ENCODE data around the gene VAV3. TPM values are rescaled to one million over a fixed set of nuclear protein-coding genes. Genes with fewer than 3 reads are reported as not detected.

Gene VAV3
- total RNA-seq, 1 experiment from 2014 or later: 0.57 TPM

- H3K36me3 Mint-ChIP-seq (ENCODE audit: insufficient read depth, unreplicated experiment): no peaks in the 10 kb centered on the region
- TF ChIP-seq CTCF (IDR thresholded peaks at IDR 0.05; ENCODE audit: insufficient read depth in 1 of 2, low read depth in 1 of 2, low read length in 1 of 2, severe bottlenecking in 1 of 2, unreplicated experiment in 1 of 2): no peak
- H3K4me1 ChIP-seq: peaks cover 15% of the 10 kb centered on the region
- no TSS peak for BruUV-seq (replicated peaks)
- POLR2A ChIA-PET: no interaction called here
- peaks cover 14% of the 10 kb centered on the region for H3K4me1 Mint-ChIP-seq (ENCODE audit: low read depth, unreplicated experiment)
- no peak for DNase-seq
- no peaks in the 10 kb centered on the region for H3K27me3 ChIP-seq (replicated peaks; ENCODE audit: control insufficient read depth, insufficient read depth, low read length)
- H3K9me3 ChIP-seq: no peaks in the 10 kb centered on the region
- H3K9me3 Mint-ChIP-seq (ENCODE audit: unreplicated experiment): no peaks in the 10 kb centered on the region
- no peaks in the 10 kb centered on the region for H3K27me3 Mint-ChIP-seq (ENCODE audit: insufficient read depth, unreplicated experiment)
- H3K4me3 Mint-ChIP-seq (ENCODE audit: unreplicated experiment): no peak overlapping the region
- intact Hi-C loops (cut with micrococcal nuclease; ENCODE audit: unreplicated experiment): no loop called here
- no peak overlapping the region for H3K27ac Mint-ChIP-seq (ENCODE audit: unreplicated experiment)
- CTCF ChIA-PET: no interaction called here
- H3K4me3 ChIP-seq (ENCODE audit: low read depth, low read length): no peak overlapping the region
- no peaks in the 10 kb centered on the region for H3K36me3 ChIP-seq (ENCODE audit: control insufficient read depth, insufficient read depth, low read length)
Measured at GRCh38 chr1:107600607-107601160, 364.3 kb downstream of the VAV3 start.

DNA sequence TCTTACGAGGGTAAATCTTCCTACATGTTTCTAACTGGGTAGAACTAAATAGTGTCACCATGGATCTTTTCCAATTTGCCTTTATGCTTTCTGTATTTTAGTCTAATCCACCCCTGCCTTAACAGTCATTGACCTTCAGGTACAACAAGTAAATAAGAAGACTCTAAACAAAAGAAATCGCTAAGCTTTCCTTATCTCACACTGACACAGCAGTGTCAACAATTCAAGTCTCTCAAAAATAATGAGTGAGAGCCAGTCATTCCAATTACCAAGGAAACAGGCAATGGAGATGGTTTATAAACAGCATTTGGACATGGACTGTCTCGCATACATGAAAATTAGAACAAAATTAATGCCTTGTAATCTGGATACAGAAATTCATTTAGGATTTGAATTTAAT lies 365.8 kb downstream of the VAV3 start:
- Mint-ChIP-seq H3K4me3 (ENCODE audit: unreplicated experiment) (peak overlapping the region; percentile 29), H3K9me3 (ENCODE audit: unreplicated experiment) (no peaks in the 10 kb centered on the region), H3K27ac (ENCODE audit: unreplicated experiment) (no peak overlapping the region), H3K36me3 (ENCODE audit: insufficient read depth, unreplicated experiment) (no peaks in the 10 kb centered on the region), H3K4me1 (ENCODE audit: low read depth, unreplicated experiment) (peaks cover 14% of the 10 kb centered on the region), H3K27me3 (ENCODE audit: insufficient read depth, unreplicated experiment) (no peaks in the 10 kb centered on the region)
- no peaks in the 10 kb centered on the region for H3K9me3 ChIP-seq
- no peak for DNase-seq
- no TSS peak for BruUV-seq (replicated peaks)
- H3K36me3 ChIP-seq (ENCODE audit: control insufficient read depth, insufficient read depth, low read length): no peaks in the 10 kb centered on the region
- H3K27me3 ChIP-seq (replicated peaks; ENCODE audit: control insufficient read depth, insufficient read depth, low read length): no peaks in the 10 kb centered on the region
- POLR2A ChIA-PET: no interaction called here
- no peak for TF ChIP-seq CTCF (IDR thresholded peaks at IDR 0.05; ENCODE audit: insufficient read depth in 1 of 2, low read depth in 1 of 2, low read length in 1 of 2, severe bottlenecking in 1 of 2, unreplicated experiment in 1 of 2)
- H3K4me3 ChIP-seq (ENCODE audit: low read depth, low read length): no peak overlapping the region
- intact Hi-C loops (cut with micrococcal nuclease; ENCODE audit: unreplicated experiment): no loop called here
- CTCF ChIA-PET: no interaction called here
- H3K4me1 ChIP-seq: peaks cover 15% of the 10 kb centered on the region

DNA sequence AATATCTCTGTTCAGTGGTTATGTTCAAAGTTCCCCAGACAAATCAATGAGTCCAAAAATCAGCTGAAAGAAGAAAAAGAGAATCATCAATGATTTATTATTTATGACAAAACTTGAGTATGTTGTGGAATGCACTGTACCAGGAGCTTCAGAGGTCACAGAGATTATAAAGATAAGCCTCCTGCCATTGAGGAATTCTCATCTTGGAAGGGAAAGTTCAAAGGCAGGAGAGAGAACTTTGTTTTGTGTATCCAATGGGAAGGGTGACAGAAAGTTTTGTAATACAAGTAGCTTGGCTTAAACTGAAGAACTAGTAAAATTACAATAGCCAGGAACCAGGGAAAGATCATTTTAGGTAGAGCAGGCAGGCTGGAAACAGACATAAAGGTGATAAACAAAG lies 367.7 kb downstream of the VAV3 start:
- no peaks in the 10 kb centered on the region for H3K27me3 ChIP-seq (replicated peaks; ENCODE audit: control insufficient read depth, insufficient read depth, low read length)
- no TSS peak for BruUV-seq (replicated peaks)
- H3K36me3 Mint-ChIP-seq (ENCODE audit: insufficient read depth, unreplicated experiment): no peaks in the 10 kb centered on the region
- ChIA-PET POLR2A (no interaction called here), CTCF (no interaction called here)
- H3K36me3 ChIP-seq (ENCODE audit: control insufficient read depth, insufficient read depth, low read length): no peaks in the 10 kb centered on the region
- H3K9me3 Mint-ChIP-seq (ENCODE audit: unreplicated experiment): no peaks in the 10 kb centered on the region
- intact Hi-C loops (cut with micrococcal nuclease; ENCODE audit: unreplicated experiment): no loop called here
- H3K4me3 ChIP-seq (ENCODE audit: low read depth, low read length): no peak overlapping the region
- no peaks in the 10 kb centered on the region for H3K9me3 ChIP-seq
- no peak for TF ChIP-seq CTCF (IDR thresholded peaks at IDR 0.05; ENCODE audit: insufficient read depth in 1 of 2, low read depth in 1 of 2, low read length in 1 of 2, severe bottlenecking in 1 of 2, unreplicated experiment in 1 of 2)
- no peak overlapping the region for H3K27ac Mint-ChIP-seq (ENCODE audit: unreplicated experiment)
- peaks cover 14% of the 10 kb centered on the region for H3K4me1 Mint-ChIP-seq (ENCODE audit: low read depth, unreplicated experiment)
- peaks cover 15% of the 10 kb centered on the region for H3K4me1 ChIP-seq
- H3K27me3 Mint-ChIP-seq (ENCODE audit: insufficient read depth, unreplicated experiment): no peaks in the 10 kb centered on the region
- no peak overlapping the region for H3K4me3 Mint-ChIP-seq (ENCODE audit: unreplicated experiment)
- DNase-seq: peak in 1 of 2 experiments; percentile 18

Data from Caco-2 (cell line).